ENCODE data around the gene METTL18. TPM values are rescaled to one million over a fixed set of nuclear protein-coding genes. Genes with fewer than 3 reads are reported as not detected.

Gene METTL18
- total RNA-seq = 11.5 TPM

DNA sequence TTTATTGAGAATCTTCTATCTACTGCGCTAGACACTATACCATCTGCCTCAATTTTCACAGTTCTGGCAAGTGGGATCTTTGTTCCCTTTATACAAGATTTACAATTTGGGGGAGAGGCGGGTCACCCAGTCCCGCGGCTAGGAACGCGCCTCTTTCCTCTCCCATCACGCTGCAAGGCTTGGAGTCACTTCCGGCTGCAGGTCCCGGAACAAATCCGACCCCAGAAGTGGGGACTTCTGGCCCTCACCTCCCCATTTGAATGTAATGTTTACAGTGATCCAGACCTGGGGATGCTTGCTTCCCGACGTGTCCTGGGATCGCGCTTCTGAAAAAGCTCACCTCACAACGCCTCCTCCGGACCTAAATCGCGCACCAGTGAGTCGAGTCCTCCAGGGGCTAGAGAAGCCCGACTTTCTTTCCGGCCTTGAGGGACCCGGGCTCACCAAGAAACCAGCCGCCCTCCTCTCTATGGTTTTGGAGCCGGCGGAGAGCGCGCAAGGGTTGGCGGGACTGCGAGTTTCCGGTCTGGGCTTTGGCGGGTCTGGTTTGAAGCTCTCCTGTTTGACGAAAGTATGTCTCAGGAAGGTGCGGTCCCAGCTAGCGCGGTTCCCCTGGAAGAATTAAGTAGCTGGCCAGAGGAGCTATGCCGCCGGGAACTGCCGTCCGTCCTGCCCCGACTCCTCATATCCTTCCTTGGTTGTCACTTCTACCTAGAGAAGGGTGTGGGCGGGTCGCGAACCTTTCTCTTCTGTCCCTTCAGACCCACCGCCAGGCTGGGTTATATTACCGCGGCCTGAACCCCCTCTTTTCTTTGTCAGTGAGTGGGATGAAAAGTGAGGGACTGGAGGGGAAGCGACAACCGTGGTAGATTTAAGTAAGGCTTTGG, at the start of gene METTL18:
METTL18 (minus strand) TSS at position 378 of the 887 bp plus-strand sequence. CDS start 1,212 bp downstream, outside the sequence.

Other genes starting within 250 kb of the METTL18 start
- 0.92 TPM for gene F5, start 208.4 kb downstream of the METTL18 start, total RNA-seq
- 0.92 TPM for gene SELP, start 164.8 kb downstream of the METTL18 start, total RNA-seq
- gene SELL, start 83.3 kb downstream of the METTL18 start, total RNA-seq = 1.4 TPM
- 0.23 TPM for gene SELE, start 60.8 kb downstream of the METTL18 start, total RNA-seq
- 8.5 TPM for gene SCYL3, start 99.0 kb upstream of the METTL18 start, total RNA-seq